OCI-LY3 (cell line): ENCODE measurements around the gene SNAP91.

Experiments
- EZH2phosphoT487 ChIP-seq: fragments of 200-600 bp; shearing (Covaris generic); IDR thresholded peaks from 2 replicates; pipeline ENCODE4 v1.6.1; 2018; ENCODE audit warnings: antibody characterized with exemption, mixed run types, low read depth
- TF ChIP-seq, protein P1 (sequence below): fragments of 200-600, 300-600 bp; sonication (generic); IDR thresholded peaks from 2 replicates; pipeline ENCODE4 v1.5.1; 2014; ENCODE audit warnings: antibody characterized with exemption, low read length, low read depth

DNA sequence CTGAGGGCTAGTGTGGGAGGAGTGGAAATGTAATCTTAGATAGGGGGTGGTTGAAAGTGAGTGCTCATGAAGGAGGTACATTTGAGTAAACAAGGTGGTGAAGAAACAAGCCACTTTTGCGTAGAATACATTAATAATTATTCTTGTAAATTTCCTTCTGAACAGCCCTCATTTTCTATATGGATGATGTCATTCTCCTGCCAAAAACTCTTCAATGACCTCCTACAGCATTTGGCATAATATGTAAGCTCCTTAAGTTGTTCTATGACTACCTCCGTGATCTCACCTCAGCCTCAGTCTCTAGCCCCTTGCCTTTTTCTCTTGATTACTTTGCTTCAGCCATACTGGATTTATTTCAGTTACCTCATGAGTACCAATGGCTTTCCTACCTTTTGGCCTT, 14.0 kb upstream of the SNAP91 start:
- TF ChIP-seq, protein P1, sequence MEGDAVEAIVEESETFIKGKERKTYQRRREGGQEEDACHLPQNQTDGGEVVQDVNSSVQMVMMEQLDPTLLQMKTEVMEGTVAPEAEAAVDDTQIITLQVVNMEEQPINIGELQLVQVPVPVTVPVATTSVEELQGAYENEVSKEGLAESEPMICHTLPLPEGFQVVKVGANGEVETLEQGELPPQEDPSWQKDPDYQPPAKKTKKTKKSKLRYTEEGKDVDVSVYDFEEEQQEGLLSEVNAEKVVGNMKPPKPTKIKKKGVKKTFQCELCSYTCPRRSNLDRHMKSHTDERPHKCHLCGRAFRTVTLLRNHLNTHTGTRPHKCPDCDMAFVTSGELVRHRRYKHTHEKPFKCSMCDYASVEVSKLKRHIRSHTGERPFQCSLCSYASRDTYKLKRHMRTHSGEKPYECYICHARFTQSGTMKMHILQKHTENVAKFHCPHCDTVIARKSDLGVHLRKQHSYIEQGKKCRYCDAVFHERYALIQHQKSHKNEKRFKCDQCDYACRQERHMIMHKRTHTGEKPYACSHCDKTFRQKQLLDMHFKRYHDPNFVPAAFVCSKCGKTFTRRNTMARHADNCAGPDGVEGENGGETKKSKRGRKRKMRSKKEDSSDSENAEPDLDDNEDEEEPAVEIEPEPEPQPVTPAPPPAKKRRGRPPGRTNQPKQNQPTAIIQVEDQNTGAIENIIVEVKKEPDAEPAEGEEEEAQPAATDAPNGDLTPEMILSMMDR, result no peak
- TF ChIP-seq EZH2phosphoT487, result no peak
